Cardiac fibroblast (primary cell): ENCODE results near the gene SCRN2.

Experiments used
- DNase-seq, 2 donors: peaks; one replicate each; pipeline versions ENCODE4 v3.0.0 to v3.0.0-alpha.2; 2010; ENCODE audit warnings: low read depth in 2 of 2
- H3K4me3 ChIP-seq, 2 donors: replicated peaks in 1 of 2; 1 replicate in 1 of 2; 2 replicates in 1 of 2; pipeline ENCODE4 v1.5.1; 2011; ENCODE audit warnings: low read depth in 2 of 2, low read length in 2 of 2, mild to moderate bottlenecking in 2 of 2, moderate library complexity in 1 of 2
- TF ChIP-seq, protein P1 (sequence below): IDR thresholded peaks from one replicate; pipeline ENCODE4 v1.5.1; 2011; ENCODE audit warnings: low read depth, mild to moderate bottlenecking, low read length, inconsistent platforms

SCRN2 gene

DNA sequence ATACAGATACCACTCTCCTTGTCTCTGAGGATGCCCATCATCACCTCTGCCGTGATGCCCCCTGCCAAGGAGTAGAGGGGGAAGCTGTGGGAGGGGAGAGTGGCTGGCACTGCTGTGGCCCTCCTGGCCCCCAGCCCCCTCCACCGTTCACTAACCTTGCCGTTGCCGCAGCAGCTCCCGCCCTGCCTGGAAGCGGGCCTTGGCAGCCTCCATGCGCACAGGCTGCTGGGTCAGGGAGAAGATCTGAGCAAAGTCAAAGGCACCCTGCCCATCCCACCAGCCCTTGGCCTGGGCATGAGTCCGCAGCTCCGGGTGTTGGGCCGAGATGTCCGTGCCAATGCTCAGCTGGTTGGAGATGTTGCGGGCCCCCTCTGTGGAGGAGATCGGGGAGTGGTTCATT lies 2.4 kb downstream of the SCRN2 start:
- TF ChIP-seq, protein P1, sequence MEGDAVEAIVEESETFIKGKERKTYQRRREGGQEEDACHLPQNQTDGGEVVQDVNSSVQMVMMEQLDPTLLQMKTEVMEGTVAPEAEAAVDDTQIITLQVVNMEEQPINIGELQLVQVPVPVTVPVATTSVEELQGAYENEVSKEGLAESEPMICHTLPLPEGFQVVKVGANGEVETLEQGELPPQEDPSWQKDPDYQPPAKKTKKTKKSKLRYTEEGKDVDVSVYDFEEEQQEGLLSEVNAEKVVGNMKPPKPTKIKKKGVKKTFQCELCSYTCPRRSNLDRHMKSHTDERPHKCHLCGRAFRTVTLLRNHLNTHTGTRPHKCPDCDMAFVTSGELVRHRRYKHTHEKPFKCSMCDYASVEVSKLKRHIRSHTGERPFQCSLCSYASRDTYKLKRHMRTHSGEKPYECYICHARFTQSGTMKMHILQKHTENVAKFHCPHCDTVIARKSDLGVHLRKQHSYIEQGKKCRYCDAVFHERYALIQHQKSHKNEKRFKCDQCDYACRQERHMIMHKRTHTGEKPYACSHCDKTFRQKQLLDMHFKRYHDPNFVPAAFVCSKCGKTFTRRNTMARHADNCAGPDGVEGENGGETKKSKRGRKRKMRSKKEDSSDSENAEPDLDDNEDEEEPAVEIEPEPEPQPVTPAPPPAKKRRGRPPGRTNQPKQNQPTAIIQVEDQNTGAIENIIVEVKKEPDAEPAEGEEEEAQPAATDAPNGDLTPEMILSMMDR: no peak
- no peak for DNase-seq

DNA sequence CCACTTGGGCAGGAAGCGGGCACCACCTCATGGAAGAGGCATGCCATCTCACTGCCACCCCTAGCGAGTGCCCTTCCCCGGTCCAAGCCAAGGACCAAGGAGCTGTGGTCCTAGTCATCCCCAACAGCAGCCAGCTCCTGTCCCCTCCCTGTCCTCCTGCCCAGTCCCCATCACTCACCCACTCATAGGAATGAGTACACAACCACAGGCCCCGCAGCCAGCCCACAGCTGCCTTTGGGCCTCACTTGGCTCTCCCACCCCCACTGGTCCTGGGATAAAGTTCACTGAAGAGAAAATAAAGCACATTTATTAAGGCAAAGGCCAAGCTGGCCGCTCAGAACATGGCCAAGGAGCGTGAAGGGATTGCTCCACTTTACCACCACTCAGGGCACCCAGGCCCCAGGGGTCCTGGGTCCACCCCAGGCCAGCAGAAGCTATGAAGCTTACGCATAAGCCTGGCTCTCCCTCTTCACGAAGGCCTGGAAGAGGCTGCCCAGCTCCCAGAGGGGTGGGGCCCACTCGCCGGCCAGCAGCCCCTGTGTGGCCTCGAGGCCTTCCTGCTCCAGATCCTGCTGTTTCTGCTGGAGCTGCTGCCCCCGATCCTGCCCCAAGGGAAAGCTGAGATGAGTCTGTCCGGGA lies 3.6 kb downstream of the SCRN2 start:
- TF ChIP-seq, protein P1: no peak
- no peak overlapping the region for H3K4me3 ChIP-seq
- DNase-seq: peak in 1 of 2 donors; percentile 26

More for the DNA sequence above, 2.4 kb downstream of the SCRN2 start:
- no peak overlapping the region for H3K4me3 ChIP-seq

DNA sequence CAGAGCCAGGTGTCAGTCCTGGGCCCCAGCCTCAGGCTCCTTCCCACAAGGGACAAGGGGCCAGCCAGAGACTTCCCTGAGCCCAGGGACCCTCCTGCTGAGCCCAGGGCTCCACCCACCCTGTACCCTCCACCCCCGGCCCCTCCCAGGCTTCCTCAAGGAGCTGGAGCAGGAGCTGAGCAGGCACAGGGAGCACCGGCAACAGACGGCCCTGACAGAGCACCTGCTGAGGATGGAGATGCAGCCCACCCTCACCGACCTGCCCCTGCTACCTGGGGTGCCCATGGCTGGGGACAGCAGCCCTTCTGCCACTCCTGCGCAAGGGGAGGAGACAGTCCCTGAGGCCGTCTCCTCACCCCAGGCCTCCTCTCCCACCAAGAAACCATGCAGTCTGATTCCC lies 4.5 kb downstream of the SCRN2 start:
- TF ChIP-seq, protein P1: no peak
- DNase-seq: no peak
- H3K4me3 ChIP-seq: no peak overlapping the region

DNA sequence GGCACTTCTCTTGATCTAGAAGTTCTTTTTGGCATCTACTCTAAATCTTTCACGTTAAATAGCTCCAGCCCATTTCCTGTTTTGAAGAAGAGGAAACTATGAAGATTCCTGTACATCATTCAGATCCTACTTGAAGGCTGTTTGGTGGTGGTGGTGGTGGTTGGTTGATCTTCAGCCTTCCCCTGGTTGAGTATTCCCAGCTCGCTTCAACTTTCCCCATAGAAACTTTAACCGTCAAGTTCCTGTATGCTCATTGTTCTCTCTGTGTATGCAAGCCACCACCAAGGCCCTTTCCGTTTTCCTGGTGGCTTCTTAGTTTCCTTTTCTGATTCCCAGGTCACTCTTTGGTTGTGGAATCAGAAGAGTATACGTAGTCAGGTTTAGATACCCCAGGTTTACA lies 6.3 kb downstream of the SCRN2 start:
- no peak for DNase-seq
- TF ChIP-seq, protein P1: no peak
- H3K4me3 ChIP-seq: no peak overlapping the region

DNA sequence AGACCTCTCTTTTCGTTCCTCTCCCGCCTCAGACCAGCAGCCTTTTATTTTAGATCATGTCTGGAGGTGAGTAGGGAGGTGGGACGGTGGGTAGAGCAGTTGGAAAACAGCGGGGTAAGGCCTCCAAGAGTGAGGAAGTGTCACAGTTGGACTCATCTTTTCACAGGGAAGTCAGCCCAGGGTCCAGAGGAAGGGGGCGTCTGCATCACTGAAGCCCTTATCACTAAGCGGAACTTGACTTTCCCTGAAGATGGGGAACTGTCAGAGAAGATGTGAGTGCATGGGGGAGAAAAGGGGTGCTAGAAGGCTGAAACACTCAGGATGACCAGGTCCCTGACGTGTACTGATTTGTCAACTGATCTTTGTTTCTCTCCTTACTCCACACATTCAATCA lies 9.1 kb downstream of the SCRN2 start:
- H3K4me3 ChIP-seq: peak overlapping the region; percentile 67 to 93
- TF ChIP-seq, protein P1: no peak
- DNase-seq: no peak

DNA sequence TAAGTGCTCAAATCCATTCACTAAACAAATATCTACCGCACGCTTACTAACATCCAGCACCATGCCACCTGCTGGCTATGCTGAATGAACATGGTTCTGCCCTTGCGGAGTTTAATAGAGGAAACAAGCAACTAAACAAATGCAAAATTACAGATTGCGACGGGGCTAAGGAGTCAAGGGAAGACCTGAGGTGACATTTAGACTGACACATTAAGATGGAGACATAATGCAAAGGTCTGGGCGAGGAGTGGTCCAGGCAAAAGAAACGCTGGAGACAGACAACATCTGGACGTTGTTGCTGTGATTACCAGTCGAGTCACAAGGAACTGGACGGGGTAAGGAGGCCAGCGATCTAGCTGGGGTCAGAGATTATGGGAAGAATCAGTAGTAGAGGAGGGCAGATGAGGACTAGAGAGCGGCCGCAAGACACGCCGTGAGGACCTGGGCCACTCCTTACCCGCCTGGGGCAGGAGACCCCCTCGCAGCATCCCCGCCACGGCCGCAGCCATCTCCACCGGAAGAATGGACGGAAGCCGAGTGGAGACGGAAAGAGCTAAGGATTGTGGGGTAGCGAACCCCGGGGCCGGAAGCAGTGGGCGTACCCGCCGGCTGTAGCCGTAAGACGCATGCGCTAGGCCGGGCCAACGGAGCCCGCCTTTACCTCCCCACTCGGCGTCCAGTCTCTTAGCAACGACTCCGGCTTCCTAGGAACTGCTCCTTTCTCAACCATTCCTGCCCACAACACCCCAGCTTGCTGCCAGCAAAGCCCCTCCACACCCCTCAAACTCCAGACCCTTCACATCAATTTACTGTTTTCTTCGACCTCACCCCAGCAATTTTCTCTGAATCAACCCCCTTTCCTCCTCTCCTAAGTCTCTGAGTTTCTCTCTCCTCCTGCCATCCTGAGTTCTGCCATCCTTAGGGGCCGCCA lies 9.8 kb downstream of the SCRN2 start, which contains the start of the genes LRRC46 and MRPL10:
TSS of gene LRRC46 (plus strand) at position 668 of the 931 bp plus-strand sequence. CDS start 320 bp downstream, outside the sequence.
TSS of gene MRPL10 (minus strand) at position 539 of the 931 bp plus-strand sequence. CDS start at position 509, 30 bp downstream.
- peak within 1 kb of the TSS; percentile 67 to 93 for H3K4me3 ChIP-seq
- TF ChIP-seq, protein P1: peak; percentile 42
- DNase-seq: peak; percentile 94 to 96
